Osteocyte (in vitro differentiated cells): ENCODE data around the gene VASP. TPM values are rescaled to one million over a fixed set of nuclear protein-coding genes. Genes with fewer than 3 reads are reported as not detected.

Experiments used
- DNase-seq: peaks from one replicate; pipeline ENCODE4 v3.0.0; 2021; ENCODE audit warnings: mixed read lengths; ENCODE audit not compliant: unreplicated experiment; ENCODE audit errors: extremely low spot score
- H3K27ac Mint-ChIP-seq: one replicate; pipeline ENCODE4 v1.8.0; 2021; ENCODE audit warnings: mild to moderate bottlenecking, mixed read lengths; ENCODE audit not compliant: unreplicated experiment
- H3K27me3 Mint-ChIP-seq: one replicate; pipeline ENCODE4 v1.8.0; 2021; ENCODE audit warnings: mixed read lengths; ENCODE audit not compliant: unreplicated experiment
- H3K36me3 Mint-ChIP-seq: one replicate; pipeline ENCODE4 v1.8.0; 2021; ENCODE audit warnings: mixed read lengths; ENCODE audit not compliant: unreplicated experiment
- H3K4me1 Mint-ChIP-seq: one replicate; pipeline ENCODE4 v1.8.0; 2021; ENCODE audit warnings: mixed read lengths; ENCODE audit not compliant: unreplicated experiment
- H3K4me3 Mint-ChIP-seq: one replicate; pipeline ENCODE4 v1.8.0; 2021; ENCODE audit warnings: mild to moderate bottlenecking, moderate library complexity, mixed read lengths; ENCODE audit not compliant: unreplicated experiment
- H3K9me3 Mint-ChIP-seq: one replicate; pipeline ENCODE4 v1.8.0; 2021; ENCODE audit warnings: mixed read lengths; ENCODE audit not compliant: unreplicated experiment
- total RNA-seq: library from RNA; stranded (reverse); gene quantifications from 2 replicates; pipeline ENCODE4 v1.2.1, GENCODE V29; 2021
- TF ChIP-seq, protein P1 (sequence below): fragments of 200-600 bp; sonication (generic); IDR thresholded peaks from 2 replicates; pipeline ENCODE4 v1.5.0; 2021; ENCODE audit warnings: antibody characterized with exemption, mild to moderate bottlenecking, moderate library complexity

Gene VASP
- total RNA-seq, 1 donor from 2014 or later = 61.9 TPM

DNA sequence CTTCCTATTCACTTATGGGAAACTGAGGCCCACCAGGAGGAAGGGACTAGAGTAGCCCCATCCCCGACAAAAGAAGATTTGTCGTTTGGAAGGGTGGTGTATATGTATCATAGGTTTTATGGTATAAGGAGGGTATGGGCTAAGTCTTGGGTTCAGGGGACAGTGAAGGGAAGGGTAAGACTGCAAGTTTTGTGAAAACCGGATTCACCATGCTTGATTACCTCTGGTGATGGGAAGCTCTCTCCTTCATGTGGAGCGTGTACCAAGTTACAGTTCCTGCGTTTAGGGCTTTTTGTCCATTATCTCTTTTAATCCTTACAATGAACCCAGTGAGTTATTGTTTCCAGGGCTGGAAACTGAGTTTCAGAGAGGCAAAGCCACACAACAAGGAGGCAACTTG is 3.8 kb downstream of the VASP start:
- Mint-ChIP-seq H3K4me3 (no peak overlapping the region), H3K27ac (peak overlapping the region; percentile 54), H3K4me1 (peaks cover 42% of the 10 kb centered on the region), H3K9me3 (no peaks in the 10 kb centered on the region), H3K27me3 (no peaks in the 10 kb centered on the region), H3K36me3 (no peaks in the 10 kb centered on the region)
- TF ChIP-seq, protein P1, sequence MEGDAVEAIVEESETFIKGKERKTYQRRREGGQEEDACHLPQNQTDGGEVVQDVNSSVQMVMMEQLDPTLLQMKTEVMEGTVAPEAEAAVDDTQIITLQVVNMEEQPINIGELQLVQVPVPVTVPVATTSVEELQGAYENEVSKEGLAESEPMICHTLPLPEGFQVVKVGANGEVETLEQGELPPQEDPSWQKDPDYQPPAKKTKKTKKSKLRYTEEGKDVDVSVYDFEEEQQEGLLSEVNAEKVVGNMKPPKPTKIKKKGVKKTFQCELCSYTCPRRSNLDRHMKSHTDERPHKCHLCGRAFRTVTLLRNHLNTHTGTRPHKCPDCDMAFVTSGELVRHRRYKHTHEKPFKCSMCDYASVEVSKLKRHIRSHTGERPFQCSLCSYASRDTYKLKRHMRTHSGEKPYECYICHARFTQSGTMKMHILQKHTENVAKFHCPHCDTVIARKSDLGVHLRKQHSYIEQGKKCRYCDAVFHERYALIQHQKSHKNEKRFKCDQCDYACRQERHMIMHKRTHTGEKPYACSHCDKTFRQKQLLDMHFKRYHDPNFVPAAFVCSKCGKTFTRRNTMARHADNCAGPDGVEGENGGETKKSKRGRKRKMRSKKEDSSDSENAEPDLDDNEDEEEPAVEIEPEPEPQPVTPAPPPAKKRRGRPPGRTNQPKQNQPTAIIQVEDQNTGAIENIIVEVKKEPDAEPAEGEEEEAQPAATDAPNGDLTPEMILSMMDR = no peak
- no peak for DNase-seq

DNA sequence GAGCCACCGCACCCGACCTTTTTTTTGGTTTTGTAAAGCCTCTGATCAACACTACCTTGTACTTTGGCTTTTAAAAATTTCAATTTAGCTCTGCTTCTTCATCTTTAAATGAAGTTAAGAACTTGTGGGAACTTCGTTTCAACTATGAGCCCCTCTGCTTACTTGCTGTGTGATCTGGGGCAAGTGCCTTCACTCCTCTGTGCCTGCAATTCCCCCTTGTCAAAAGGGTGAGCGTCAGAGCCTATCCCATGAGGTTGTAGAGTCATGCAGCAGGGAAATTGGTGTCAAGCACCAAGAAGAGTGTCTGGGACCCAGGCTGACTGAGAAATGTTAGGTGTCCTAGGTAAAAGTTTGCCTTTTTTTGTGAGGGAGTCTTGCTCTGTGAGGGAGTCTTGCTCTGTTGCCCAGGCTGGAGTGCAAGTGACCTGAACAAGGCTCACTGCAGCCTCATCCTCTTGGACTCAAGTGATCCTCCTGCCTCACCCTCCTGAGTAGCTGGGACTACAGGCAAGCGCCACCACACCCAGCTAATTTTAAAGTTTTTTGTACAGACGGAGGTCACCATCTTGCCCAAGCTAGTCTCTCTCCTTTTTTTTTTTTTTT is 5.7 kb downstream of the VASP start:
- H3K4me3 Mint-ChIP-seq = no peak overlapping the region

DNA sequence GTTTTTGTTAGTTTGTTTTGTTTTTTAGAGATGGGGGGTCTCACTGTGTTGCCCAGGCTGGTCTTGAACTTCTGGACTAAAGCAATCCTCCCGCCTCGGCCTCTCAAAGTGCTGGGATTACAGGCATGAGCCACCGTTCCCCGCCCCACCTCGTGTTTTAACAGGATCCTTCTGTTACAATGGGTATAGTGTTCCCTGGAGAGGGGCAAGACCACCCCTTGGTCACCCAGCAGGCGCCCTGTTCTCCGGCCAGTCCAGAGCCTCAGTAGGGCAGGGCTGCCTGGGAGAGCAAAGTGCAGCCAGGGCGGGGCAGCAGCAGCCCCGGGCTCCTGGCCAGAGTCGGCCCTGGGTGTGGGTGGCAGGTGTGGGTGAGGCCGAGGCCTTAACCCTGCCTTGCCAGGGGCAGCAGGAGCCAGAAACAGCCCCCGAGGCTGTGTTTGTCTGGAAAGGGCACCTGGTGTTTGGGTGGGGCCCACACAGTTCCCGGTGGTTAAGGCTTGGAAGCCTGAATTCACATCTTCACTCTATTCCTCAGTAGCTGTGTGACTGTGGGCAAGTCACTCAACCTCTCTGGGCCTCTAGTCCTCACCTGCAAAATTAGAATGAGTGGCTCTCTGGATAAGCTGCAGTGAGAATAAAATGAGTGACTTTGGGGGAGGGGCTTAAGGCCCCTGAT is 7.2 kb downstream of the VASP start:
- DNase-seq = no peak
- Mint-ChIP-seq H3K4me3 (no peak overlapping the region), H3K27me3 (no peaks in the 10 kb centered on the region), H3K9me3 (no peaks in the 10 kb centered on the region), H3K27ac (peak overlapping the region; percentile 65), H3K36me3 (peaks cover 10% of the 10 kb centered on the region), H3K4me1 (peaks cover 34% of the 10 kb centered on the region)
- TF ChIP-seq, protein P1 = no peak

More for the DNA sequence above, 5.7 kb downstream of the VASP start:
- H3K27ac Mint-ChIP-seq = no peak overlapping the region
- peaks cover 41% of the 10 kb centered on the region for H3K4me1 Mint-ChIP-seq
- peaks cover 6% of the 10 kb centered on the region for H3K36me3 Mint-ChIP-seq
- TF ChIP-seq, protein P1 = no peak
- no peaks in the 10 kb centered on the region for H3K9me3 Mint-ChIP-seq
- DNase-seq = no peak
- no peaks in the 10 kb centered on the region for H3K27me3 Mint-ChIP-seq

DNA sequence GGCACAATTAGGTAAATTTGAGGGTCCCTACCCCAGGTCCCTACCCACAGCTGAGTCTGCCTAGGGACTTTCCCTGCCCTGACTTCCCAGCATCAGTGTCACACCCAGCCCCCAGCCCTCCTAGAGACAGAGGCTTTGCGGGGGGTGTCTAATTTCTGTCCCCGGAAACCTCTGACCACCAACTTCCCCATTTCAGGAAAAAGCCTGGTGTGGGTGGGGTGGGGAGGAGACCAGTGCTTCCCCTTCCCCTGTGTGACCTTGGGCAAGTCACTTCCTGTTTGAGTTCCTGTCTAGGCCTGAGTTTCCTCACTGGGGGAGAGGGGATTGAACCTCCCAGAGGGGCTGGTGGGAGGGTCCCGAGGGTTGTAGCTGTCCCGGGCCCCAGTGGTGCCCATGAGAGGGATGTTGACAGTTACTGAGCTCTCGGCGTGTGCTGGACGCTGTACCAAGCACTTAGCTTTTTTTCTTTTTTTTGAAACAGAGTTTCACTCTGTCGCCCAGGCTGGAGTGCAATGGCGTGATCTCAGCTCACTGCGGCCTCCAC is 7.9 kb downstream of the VASP start:
- TF ChIP-seq, protein P1 = no peak
- peaks cover 14% of the 10 kb centered on the region for H3K36me3 Mint-ChIP-seq
- no peaks in the 10 kb centered on the region for H3K27me3 Mint-ChIP-seq
- peaks cover 28% of the 10 kb centered on the region for H3K4me1 Mint-ChIP-seq
- no peaks in the 10 kb centered on the region for H3K9me3 Mint-ChIP-seq
- no peak overlapping the region for H3K4me3 Mint-ChIP-seq
- DNase-seq = no peak
- H3K27ac Mint-ChIP-seq = peak overlapping the region; percentile 50

DNA sequence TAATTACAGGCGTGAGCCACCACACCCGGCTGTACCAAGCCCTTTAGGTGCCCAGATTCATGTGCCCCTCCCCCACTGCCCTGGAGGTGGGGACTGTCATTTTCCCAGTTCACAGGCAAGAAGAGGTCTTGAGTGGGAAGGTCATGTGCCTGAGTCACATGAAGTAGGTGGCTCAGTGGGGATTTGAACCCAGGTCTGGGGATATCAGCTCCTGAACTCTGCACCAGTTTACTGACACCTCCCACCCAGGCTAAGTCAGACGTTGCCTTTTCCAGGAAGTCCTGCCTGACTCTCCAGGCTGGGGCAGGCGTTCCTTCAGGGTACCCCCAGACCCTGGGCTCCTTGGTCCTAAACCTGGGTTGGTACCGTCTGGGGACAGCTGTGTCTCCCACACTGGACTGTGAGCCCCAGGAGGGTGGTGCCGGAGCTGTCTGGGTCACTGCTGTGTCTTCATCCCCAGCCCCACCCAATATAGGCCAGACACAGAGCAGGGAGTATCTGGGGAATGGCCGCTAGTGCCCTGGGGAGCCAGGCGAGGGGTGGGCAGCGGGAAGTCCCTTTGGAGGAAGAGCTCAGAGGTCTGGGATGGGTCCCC is 8.6 kb downstream of the VASP start:
- no peak overlapping the region for H3K4me3 Mint-ChIP-seq
- H3K4me1 Mint-ChIP-seq = peaks cover 25% of the 10 kb centered on the region
- no peak for DNase-seq
- H3K36me3 Mint-ChIP-seq = peaks cover 17% of the 10 kb centered on the region
- TF ChIP-seq, protein P1 = no peak
- H3K27me3 Mint-ChIP-seq = no peaks in the 10 kb centered on the region
- H3K27ac Mint-ChIP-seq = peak overlapping the region; percentile 50
- no peaks in the 10 kb centered on the region for H3K9me3 Mint-ChIP-seq
